ENCODE measurements around the gene RNF135. TPM values are rescaled to one million over a fixed set of nuclear protein-coding genes. Genes with fewer than 3 reads are reported as not detected.

Gene RNF135
- total RNA-seq, 2 donors from 2014 or later: 14.8 to 20.7 TPM

DNA sequence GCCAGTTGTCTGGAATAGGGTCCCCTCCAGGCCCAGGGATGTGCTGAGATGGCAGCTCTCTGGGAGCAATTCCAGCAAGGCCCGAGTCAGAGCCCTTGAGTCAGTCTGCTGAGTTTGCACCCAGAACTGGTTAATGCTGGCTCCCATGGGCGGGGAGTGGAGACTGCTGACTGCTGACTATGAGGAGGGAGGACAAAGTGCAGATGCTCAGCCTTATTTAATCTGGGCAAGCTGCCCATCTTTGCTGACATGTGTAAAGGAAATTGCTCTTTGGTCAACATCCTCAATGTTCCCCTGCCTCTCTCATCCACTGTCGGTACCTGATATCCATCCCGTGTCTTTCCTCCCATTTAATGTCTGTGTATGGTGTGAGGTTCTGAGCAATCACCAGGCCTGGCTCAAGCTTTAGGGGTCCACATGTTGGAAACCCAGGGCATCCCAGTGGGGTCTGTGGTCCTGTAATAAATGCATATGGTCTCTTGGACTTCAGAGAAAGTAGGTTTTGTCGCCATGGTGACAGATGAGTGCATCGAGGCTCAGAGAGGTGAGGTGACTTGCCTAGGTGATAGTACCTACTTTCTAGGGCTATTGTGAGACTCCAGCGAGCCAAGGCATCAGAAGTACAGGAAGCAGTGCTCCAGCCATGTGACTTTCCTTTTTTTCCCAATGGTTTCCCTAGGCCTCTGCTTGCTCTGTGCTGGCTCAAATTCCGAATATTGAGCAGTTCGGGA is 20.0 kb upstream of the RNF135 start:
- Mint-ChIP-seq H3K4me3 (no peak overlapping the region), H3K27ac (no peak overlapping the region), H3K36me3 (ENCODE audit: low read depth) (no peaks in the 10 kb centered on the region), H3K27me3 (ENCODE audit: insufficient read depth) (no peaks in the 10 kb centered on the region), H3K4me1 (peaks cover 5% of the 10 kb centered on the region), H3K9me3 (no peaks in the 10 kb centered on the region)
- Histone ChIP-seq H3K9ac (ENCODE audit: extremely low read depth, low read length, poor library complexity, severe bottlenecking) (no peak overlapping the region), H3K4me1 (ENCODE audit: control insufficient read depth, insufficient read depth, low read length) (peaks cover 5% of the 10 kb centered on the region), H3K36me3 (ENCODE audit: control insufficient read depth, insufficient read depth, low read length) (no peaks in the 10 kb centered on the region), H3K4me3 (ENCODE audit: low read length) (no peak overlapping the region), H3K27ac (ENCODE audit: low read depth, low read length) (no peak overlapping the region), H3K9me3 (ENCODE audit: control insufficient read depth, low read length) (no peaks in the 10 kb centered on the region), H3K27me3 (ENCODE audit: control insufficient read depth, insufficient read depth, low read length, poor library complexity, severe bottlenecking) (no peaks in the 10 kb centered on the region)
- no peak for DNase-seq
- TF ChIP-seq, protein P1, sequence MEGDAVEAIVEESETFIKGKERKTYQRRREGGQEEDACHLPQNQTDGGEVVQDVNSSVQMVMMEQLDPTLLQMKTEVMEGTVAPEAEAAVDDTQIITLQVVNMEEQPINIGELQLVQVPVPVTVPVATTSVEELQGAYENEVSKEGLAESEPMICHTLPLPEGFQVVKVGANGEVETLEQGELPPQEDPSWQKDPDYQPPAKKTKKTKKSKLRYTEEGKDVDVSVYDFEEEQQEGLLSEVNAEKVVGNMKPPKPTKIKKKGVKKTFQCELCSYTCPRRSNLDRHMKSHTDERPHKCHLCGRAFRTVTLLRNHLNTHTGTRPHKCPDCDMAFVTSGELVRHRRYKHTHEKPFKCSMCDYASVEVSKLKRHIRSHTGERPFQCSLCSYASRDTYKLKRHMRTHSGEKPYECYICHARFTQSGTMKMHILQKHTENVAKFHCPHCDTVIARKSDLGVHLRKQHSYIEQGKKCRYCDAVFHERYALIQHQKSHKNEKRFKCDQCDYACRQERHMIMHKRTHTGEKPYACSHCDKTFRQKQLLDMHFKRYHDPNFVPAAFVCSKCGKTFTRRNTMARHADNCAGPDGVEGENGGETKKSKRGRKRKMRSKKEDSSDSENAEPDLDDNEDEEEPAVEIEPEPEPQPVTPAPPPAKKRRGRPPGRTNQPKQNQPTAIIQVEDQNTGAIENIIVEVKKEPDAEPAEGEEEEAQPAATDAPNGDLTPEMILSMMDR (conservative IDR thresholded peaks at IDR 0.05): no peak
- 91 to 92% methylated on average over 5 to 9 of the region's 9 CpGs for WGBS, 2 experiments (ENCODE audit: insufficient coverage in 1 of 2, insufficient read length in 1 of 2)

DNA sequence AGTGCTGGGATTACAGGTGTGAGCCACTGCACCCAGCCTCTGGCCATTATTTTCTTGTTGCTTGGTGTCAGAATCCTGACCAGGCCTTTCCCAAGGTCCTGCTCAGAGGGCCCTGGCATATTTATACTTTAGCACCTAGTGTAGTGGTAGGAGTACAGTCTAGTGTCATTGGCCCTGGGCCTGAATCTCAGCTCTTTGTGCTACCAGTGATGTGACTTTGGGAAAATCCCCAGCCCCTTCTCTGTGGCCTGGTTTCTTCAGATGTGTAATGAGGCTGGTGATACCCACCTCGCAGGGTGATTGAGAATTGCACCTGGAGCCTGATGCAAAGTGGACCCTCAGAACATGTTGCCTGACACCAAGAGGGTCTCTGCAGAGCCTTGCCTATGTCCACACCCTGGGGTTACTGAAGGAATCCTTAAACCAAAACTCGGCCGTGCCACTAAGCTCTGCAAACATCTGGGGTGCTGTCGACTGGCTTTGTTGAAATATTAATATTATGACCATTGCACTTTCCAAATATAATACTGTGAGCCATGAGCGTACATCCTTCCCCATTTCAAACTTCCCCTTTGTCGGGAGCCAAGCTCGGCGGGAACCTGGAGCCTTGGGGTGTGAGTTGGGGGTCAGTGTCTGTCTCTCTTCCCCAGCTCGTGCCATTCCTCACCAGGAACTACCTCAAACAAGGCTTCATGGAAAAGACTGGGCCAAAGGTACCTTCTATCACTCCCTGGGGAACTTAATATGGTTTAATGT is 18.0 kb upstream of the RNF135 start:
- Histone ChIP-seq H3K36me3 (ENCODE audit: control insufficient read depth, insufficient read depth, low read length) (no peaks in the 10 kb centered on the region), H3K9me3 (ENCODE audit: control insufficient read depth, low read length) (no peaks in the 10 kb centered on the region), H3K27ac (ENCODE audit: low read depth, low read length) (no peak overlapping the region), H3K9ac (ENCODE audit: extremely low read depth, low read length, poor library complexity, severe bottlenecking) (no peak overlapping the region), H3K4me1 (ENCODE audit: control insufficient read depth, insufficient read depth, low read length) (peaks cover 2% of the 10 kb centered on the region), H3K27me3 (ENCODE audit: control insufficient read depth, insufficient read depth, low read length, poor library complexity, severe bottlenecking) (no peaks in the 10 kb centered on the region), H3K4me3 (ENCODE audit: low read length) (no peak overlapping the region)
- H3K9me3 Mint-ChIP-seq: no peaks in the 10 kb centered on the region
- H3K27ac Mint-ChIP-seq: no peak overlapping the region
- H3K4me3 Mint-ChIP-seq: no peak overlapping the region
- no peaks in the 10 kb centered on the region for H3K36me3 Mint-ChIP-seq (ENCODE audit: low read depth)
- no peaks in the 10 kb centered on the region for H3K27me3 Mint-ChIP-seq (ENCODE audit: insufficient read depth)
- H3K4me1 Mint-ChIP-seq: peaks cover 5% of the 10 kb centered on the region
- DNase-seq: no peak
- TF ChIP-seq, protein P1 (conservative IDR thresholded peaks at IDR 0.05): no peak
- WGBS, 2 experiments (ENCODE audit: insufficient coverage in 1 of 2, insufficient read length in 1 of 2): 95 to 100% methylated on average over 4 to 8 of the region's 9 CpGs

DNA sequence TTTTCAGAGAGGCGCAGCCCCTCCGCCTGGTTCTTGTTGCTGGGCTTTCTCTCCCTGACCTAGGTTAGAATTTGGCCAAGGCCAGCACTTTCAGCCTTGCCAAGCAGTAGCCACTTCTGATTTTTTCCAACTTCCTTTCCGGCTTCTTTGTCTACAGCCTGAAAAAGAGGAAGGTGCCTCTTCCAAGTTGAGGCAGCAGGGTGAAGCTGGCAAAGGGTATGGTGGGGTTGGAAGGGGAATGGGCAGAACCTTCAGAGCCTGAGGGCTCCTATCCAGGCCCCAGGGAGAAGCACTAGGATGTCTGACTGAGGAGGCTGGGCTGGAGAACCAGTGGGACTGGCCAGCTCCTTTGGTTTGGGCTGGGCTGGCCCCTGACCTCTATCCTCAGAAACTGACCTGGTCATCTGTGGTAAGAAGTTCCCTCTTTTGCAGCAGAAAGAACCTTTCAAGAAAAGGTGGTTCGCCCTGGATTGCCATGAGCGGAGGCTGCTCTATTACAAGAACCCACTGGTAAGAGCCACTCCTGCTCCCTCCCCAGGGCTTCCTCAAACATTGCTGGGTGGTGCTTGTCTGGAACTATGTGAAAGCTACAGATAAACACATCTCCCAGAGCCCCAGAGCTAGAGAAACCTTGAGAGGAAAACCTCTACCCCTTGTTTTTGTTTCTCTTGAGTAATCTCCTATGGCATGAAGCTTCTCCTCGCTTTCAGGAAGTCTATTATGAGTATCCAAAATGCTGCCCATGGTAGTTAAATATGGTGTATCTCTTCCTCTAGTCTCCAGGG is 16.6 kb upstream of the RNF135 start:
- no peak for DNase-seq
- 88 to 95% methylated on average over 4 to 6 of the region's 6 CpGs for WGBS, 2 experiments (ENCODE audit: insufficient coverage in 1 of 2, insufficient read length in 1 of 2)
- H3K27ac Mint-ChIP-seq: no peak overlapping the region
- Histone ChIP-seq H3K27me3 (ENCODE audit: control insufficient read depth, insufficient read depth, low read length, poor library complexity, severe bottlenecking) (no peaks in the 10 kb centered on the region), H3K36me3 (ENCODE audit: control insufficient read depth, insufficient read depth, low read length) (no peaks in the 10 kb centered on the region), H3K9ac (ENCODE audit: extremely low read depth, low read length, poor library complexity, severe bottlenecking) (no peak overlapping the region), H3K4me3 (ENCODE audit: low read length) (no peak overlapping the region), H3K9me3 (ENCODE audit: control insufficient read depth, low read length) (no peaks in the 10 kb centered on the region), H3K27ac (ENCODE audit: low read depth, low read length) (no peak overlapping the region), H3K4me1 (ENCODE audit: control insufficient read depth, insufficient read depth, low read length) (no peaks in the 10 kb centered on the region)
- H3K9me3 Mint-ChIP-seq: no peaks in the 10 kb centered on the region
- TF ChIP-seq, protein P1 (conservative IDR thresholded peaks at IDR 0.05): no peak
- peaks cover 4% of the 10 kb centered on the region for H3K4me1 Mint-ChIP-seq
- H3K27me3 Mint-ChIP-seq (ENCODE audit: insufficient read depth): no peaks in the 10 kb centered on the region
- no peak overlapping the region for H3K4me3 Mint-ChIP-seq
- no peaks in the 10 kb centered on the region for H3K36me3 Mint-ChIP-seq (ENCODE audit: low read depth)

All from endodermal cell (in vitro differentiated cells).